GM10266 (cell line): ENCODE measurements around the gene SRD5A3.

Experiments used
- DNase-seq: peaks from one replicate; pipeline ENCODE4 v3.0.0; 2012; ENCODE audit errors: extremely low spot score
- TF ChIP-seq, protein P1 (sequence below): IDR thresholded peaks from 2 replicates; pipeline ENCODE4 v1.5.1; 2012; ENCODE audit warnings: mild to moderate bottlenecking, low read depth; ENCODE audit not compliant: control insufficient read depth, insufficient read depth; ENCODE audit errors: missing control alignments

SRD5A3 gene

DNA sequence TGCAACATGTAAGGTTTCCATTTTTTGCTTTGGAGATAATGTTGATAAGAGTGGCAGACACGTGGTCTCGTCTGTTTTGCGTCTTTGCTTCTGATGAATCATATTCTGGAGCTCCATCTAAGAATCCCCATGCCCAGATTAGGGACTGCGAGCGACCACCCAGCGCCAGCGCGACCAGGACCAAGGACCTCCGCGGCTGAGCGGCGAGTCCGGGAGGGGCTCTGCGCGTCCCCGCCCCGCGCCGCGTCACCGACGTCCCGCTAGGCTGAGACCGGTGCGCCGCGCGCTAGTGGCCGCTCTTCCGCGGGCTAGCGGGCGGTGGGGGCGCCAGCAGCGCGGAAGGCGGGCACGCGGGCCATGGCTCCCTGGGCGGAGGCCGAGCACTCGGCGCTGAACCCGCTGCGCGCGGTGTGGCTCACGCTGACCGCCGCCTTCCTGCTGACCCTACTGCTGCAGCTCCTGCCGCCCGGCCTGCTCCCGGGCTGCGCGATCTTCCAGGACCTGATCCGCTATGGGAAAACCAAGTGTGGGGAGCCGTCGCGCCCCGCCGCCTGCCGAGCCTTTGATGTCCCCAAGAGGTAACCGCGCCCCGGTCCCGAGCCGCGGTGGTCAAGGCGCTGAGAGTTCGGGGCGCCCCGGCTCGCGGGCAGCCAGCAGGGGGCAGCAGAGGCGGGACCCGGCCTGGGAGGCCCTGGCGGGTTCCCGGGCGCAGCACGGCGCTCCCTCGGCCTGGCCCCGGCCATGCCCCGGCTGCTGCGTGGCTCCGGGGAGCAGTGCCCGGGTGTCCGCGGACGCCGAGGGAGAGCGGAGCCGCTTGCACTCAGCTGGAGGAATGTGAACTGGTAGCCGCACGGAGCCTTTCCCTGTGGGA, at the start of gene SRD5A3:
SRD5A3 (plus strand) TSS at position 263 of the 871 bp plus-strand sequence; CDS start at position 358, 95 bp downstream.
- TF ChIP-seq, protein P1, sequence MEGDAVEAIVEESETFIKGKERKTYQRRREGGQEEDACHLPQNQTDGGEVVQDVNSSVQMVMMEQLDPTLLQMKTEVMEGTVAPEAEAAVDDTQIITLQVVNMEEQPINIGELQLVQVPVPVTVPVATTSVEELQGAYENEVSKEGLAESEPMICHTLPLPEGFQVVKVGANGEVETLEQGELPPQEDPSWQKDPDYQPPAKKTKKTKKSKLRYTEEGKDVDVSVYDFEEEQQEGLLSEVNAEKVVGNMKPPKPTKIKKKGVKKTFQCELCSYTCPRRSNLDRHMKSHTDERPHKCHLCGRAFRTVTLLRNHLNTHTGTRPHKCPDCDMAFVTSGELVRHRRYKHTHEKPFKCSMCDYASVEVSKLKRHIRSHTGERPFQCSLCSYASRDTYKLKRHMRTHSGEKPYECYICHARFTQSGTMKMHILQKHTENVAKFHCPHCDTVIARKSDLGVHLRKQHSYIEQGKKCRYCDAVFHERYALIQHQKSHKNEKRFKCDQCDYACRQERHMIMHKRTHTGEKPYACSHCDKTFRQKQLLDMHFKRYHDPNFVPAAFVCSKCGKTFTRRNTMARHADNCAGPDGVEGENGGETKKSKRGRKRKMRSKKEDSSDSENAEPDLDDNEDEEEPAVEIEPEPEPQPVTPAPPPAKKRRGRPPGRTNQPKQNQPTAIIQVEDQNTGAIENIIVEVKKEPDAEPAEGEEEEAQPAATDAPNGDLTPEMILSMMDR, result peak; percentile 97
- DNase-seq, result peak; percentile 91

DNA sequence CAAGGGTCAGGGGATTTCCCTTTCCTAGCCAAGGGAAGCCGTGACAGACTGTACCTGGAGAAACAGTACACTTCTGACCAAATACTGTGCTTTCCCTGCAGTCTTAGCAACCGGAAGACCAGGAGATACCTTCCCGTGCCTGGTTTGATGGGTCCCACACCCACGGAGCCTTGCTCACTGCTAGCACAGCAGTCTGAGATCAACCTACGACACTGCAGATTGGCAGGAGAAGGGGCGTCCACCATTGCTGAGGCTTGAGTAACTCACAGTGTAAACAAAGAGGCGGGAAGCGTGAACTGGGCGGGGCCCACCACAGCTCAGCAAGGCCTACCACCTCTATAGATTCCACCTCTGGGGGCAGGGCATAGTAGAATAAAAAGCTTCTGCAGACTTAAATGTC, 48.7 kb upstream of the SRD5A3 start:
- TF ChIP-seq, protein P1, result no peak
- DNase-seq, result no peak

DNA sequence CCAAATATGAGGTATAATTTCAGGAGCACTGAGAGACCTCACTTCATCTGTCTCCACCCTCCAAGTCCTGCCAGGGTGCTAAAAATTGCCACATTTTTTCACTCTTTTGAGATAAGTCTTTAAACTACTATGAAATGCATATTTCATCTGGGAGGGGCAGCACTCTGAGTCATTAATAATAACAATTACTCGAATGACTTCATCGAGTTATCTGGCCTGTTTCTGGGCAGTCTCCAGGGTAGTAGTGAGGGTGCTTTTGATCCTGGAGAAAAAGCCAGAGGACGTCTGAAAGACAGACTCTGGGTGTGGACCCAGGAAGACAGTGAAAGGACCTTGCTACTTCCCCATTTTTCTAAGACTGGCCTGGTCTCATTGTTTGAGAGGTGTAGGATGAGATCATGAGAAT, 42.3 kb upstream of the SRD5A3 start:
- no peak for DNase-seq

DNA sequence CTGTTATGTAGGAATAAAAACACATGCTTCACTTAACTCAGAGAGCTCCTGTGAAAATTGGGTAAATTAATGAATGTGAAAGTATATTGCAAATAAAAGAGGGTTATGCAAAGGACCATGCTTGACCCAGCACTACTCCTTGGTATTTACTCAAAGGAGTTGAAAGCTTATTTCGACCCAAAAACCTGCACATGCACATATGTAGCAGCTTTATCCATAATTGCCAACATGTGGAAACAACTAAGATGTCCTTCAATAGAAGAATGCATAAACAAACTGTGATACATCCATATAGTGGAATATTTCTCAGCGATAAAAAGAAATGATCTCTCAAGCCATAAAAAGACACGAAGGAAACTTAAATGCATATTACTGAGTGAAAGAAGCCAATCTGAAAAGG, 41.7 kb upstream of the SRD5A3 start:
- TF ChIP-seq, protein P1, result no peak
- DNase-seq, result no peak

More for the DNA sequence above, 42.3 kb upstream of the SRD5A3 start:
- TF ChIP-seq, protein P1, result no peak

DNA sequence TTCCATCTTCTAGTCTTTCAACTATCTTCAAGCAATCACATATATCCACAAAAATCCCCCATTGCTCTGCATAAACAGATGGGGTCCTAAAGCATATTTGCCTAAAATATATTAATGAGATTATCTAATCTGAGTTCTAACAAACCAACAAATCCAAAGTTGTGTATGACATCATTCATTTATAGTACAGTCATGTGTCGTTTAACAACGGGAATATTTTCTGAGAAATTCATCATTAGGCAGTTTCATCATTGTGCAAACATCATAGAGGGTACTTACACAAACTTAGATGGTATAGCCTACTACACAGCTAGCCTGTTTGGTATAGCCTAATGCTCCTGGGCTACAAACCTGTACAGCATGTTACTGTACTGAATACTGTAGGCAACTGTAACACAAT, 38.0 kb upstream of the SRD5A3 start:
- no peak for DNase-seq
- TF ChIP-seq, protein P1, result no peak

DNA sequence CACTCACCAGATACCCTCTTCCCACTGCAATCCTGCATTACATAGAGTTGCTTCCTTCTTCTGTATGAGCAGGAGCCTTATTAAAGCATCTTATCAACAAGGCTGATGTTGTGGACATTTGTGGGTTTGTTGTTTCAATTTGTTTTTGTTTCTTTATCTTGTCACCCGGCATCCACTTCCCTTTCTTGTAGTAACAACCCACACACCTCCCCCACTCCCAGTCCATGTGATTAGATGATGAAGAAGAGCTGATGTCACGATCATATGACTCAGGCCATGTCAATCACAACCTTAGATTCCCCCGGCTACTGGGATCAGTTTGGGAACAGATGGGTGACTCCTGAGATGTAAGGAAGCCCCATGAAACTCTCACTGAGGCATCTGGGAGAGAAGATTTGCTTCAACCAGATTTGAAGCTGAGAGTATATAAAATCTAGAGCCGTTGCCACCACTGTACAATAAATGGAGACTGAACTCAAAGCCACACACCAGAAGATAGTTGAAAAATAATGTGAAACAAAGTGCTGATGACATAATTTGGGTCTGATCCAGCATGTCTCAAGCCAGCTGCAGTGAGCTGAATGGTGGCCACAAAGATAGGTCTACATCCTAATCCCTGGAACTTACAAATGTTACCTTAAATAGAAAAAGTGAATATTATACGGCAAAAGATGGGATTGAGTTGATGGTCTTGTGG, 34.1 kb upstream of the SRD5A3 start:
- no peak for DNase-seq
- TF ChIP-seq, protein P1, result no peak
